Measurements from ENCODE around the gene GPATCH2.

DNA sequence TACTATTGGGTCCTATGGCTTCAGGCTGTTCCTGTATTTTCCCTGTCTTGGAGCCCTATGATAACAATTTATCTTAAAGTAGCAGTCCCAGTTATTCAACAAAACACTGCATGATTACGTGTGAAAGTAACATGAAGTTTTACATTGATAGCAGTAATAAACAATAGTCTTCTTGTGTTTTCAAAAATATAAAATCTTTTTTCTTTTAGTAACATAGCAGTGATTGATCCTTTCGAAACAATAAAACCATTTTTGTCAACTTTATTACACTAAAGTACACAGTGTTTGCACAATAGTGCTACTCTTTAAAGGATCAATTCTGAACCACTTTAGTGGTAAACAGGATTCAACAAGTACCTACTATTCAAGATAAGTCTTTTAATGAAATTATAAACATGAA, 90.6 kb downstream of the GPATCH2 start:
- TF ChIP-seq POLR2A (IDR thresholded peaks at IDR 0.05) (no peak), POLR2AphosphoS5 (IDR thresholded peaks at IDR 0.05) (no peak)
- TF ChIP-seq, protein P1, sequence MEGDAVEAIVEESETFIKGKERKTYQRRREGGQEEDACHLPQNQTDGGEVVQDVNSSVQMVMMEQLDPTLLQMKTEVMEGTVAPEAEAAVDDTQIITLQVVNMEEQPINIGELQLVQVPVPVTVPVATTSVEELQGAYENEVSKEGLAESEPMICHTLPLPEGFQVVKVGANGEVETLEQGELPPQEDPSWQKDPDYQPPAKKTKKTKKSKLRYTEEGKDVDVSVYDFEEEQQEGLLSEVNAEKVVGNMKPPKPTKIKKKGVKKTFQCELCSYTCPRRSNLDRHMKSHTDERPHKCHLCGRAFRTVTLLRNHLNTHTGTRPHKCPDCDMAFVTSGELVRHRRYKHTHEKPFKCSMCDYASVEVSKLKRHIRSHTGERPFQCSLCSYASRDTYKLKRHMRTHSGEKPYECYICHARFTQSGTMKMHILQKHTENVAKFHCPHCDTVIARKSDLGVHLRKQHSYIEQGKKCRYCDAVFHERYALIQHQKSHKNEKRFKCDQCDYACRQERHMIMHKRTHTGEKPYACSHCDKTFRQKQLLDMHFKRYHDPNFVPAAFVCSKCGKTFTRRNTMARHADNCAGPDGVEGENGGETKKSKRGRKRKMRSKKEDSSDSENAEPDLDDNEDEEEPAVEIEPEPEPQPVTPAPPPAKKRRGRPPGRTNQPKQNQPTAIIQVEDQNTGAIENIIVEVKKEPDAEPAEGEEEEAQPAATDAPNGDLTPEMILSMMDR (IDR thresholded peaks at IDR 0.05) = no peak
